Endothelial cell of umbilical vein (primary cell): Measurements from ENCODE around the gene SPTLC2.

ENCODE experiments used
- EZH2 ChIP-seq: IDR thresholded peaks from 2 replicates; pipeline ENCODE4 v1.6.1; 2012; ENCODE audit warnings: borderline replicate concordance, low read depth, mild to moderate bottlenecking, moderate library complexity, low read length, inconsistent platforms; ENCODE audit not compliant: severe bottlenecking
- FOS ChIP-seq: IDR thresholded peaks from 2 replicates; pipeline ENCODE4 v1.6.1; 2011; ENCODE audit warnings: mild to moderate bottlenecking, low read length, moderate library complexity, borderline replicate concordance; ENCODE audit not compliant: insufficient read depth
- GATA2 ChIP-seq: IDR thresholded peaks from 2 replicates; pipeline ENCODE4 v1.7.0; 2011; ENCODE audit warnings: low read depth, mild to moderate bottlenecking, moderate library complexity, mixed read lengths, low read length; ENCODE audit not compliant: insufficient read length, insufficient read depth
- JUN ChIP-seq: IDR thresholded peaks from 2 replicates; pipeline ENCODE4 v1.6.1; 2011; ENCODE audit warnings: borderline replicate concordance, low read depth; ENCODE audit not compliant: insufficient read length, insufficient read depth
- MYC ChIP-seq: IDR thresholded peaks from one replicate; pipeline ENCODE4 v1.6.1; 2011; ENCODE audit warnings: mild to moderate bottlenecking, low read depth, low read length
- POLR2A ChIP-seq: IDR thresholded peaks from 2 replicates; pipeline ENCODE4 v1.6.1; 2012; ENCODE audit warnings: low read depth, mild to moderate bottlenecking, control low read depth, low read length
- POLR2AphosphoS5 ChIP-seq: IDR thresholded peaks from 2 replicates; pipeline ENCODE4 v1.6.1; 2012; ENCODE audit warnings: low read depth, mild to moderate bottlenecking, control low read depth, low read length, moderate library complexity; ENCODE audit not compliant: insufficient read depth
- TF ChIP-seq, protein P1 (sequence below), 2 donors: IDR thresholded peaks; 1 replicate in 1 of 2; 2 replicates in 1 of 2; pipeline ENCODE4 v1.5.1; 2011; ENCODE audit warnings: low read length in 2 of 2, mild to moderate bottlenecking in 2 of 2, moderate library complexity in 2 of 2, control low read depth in 1 of 2, inconsistent platforms in 1 of 2, low read depth in 1 of 2; ENCODE audit not compliant: insufficient read depth in 1 of 2; ENCODE audit errors: extremely low read depth in 1 of 2
- TF ChIP-seq, protein P2 (sequence below): IDR thresholded peaks from 2 replicates; pipeline ENCODE4 v1.6.1; 2011; ENCODE audit not compliant: insufficient read depth, insufficient read length

DNA sequence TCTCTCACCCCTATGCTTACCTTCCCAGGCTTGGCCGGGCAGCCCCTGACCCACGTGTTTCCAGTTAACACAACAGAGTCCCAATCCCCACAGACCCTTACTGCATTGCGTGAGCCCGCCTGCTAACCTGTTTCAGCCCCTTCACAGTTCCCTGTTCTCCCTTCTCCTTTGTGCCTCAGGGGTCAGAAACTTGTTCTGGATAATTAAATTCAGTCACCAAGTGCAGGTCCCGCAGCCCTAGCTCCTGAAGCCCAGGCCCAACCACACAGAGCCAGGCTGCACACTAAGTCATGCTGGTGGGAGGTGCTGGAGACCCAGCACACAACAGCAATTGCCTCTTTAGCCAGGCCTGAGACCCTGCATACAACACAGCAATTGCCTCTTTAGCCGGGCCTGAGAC is 127.4 kb downstream of the SPTLC2 start:
- TF ChIP-seq, protein P1, sequence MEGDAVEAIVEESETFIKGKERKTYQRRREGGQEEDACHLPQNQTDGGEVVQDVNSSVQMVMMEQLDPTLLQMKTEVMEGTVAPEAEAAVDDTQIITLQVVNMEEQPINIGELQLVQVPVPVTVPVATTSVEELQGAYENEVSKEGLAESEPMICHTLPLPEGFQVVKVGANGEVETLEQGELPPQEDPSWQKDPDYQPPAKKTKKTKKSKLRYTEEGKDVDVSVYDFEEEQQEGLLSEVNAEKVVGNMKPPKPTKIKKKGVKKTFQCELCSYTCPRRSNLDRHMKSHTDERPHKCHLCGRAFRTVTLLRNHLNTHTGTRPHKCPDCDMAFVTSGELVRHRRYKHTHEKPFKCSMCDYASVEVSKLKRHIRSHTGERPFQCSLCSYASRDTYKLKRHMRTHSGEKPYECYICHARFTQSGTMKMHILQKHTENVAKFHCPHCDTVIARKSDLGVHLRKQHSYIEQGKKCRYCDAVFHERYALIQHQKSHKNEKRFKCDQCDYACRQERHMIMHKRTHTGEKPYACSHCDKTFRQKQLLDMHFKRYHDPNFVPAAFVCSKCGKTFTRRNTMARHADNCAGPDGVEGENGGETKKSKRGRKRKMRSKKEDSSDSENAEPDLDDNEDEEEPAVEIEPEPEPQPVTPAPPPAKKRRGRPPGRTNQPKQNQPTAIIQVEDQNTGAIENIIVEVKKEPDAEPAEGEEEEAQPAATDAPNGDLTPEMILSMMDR (IDR thresholded peaks at IDR 0.05; ENCODE audit: extremely low read depth in 1 of 2, insufficient read depth in 1 of 2, low read depth in 1 of 2, low read length in 2 of 2) = no peak
- no peak for TF ChIP-seq POLR2AphosphoS5
- TF ChIP-seq POLR2A = no peak
- no peak for TF ChIP-seq MYC
- no peak for TF ChIP-seq EZH2
- TF ChIP-seq JUN = no peak
- TF ChIP-seq, protein P2, sequence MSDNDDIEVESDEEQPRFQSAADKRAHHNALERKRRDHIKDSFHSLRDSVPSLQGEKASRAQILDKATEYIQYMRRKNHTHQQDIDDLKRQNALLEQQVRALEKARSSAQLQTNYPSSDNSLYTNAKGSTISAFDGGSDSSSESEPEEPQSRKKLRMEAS = no peak
- TF ChIP-seq GATA2 = no peak
- no peak for TF ChIP-seq FOS
